DND-41 (cell line): ENCODE data around the gene HIBADH.

Source experiments
- CTCF ChIP-seq: IDR thresholded peaks from 2 replicates; pipeline ENCODE4 v1.5.1; 2012; ENCODE audit warnings: borderline replicate concordance, low read length, moderate library complexity, mild to moderate bottlenecking; ENCODE audit not compliant: poor library complexity, severe bottlenecking; ENCODE audit errors: extremely low read depth
- EZH2 ChIP-seq: IDR thresholded peaks from 3 replicates; pipeline ENCODE4 v1.6.1; 2012; ENCODE audit warnings: borderline replicate concordance, low read depth, mild to moderate bottlenecking, moderate library complexity, low read length, inconsistent platforms; ENCODE audit not compliant: severe bottlenecking

- TF ChIP-seq CTCF (no peak), EZH2 (no peak)
These were observed 16.1 kb upstream of the HIBADH start for GRCh38 chr7:27678617-27679260.
